GM21576 (cell line): ENCODE measurements around the gene ABCG5.

Source experiments
- ATAC-seq: cut with Tn5 transposase; IDR thresholded peaks from one replicate; pipeline ENCODE4 v1.9.1; 2021; ENCODE audit warnings: mild to moderate bottlenecking, moderate library complexity; ENCODE audit not compliant: unreplicated experiment

The ABCG5 gene

DNA sequence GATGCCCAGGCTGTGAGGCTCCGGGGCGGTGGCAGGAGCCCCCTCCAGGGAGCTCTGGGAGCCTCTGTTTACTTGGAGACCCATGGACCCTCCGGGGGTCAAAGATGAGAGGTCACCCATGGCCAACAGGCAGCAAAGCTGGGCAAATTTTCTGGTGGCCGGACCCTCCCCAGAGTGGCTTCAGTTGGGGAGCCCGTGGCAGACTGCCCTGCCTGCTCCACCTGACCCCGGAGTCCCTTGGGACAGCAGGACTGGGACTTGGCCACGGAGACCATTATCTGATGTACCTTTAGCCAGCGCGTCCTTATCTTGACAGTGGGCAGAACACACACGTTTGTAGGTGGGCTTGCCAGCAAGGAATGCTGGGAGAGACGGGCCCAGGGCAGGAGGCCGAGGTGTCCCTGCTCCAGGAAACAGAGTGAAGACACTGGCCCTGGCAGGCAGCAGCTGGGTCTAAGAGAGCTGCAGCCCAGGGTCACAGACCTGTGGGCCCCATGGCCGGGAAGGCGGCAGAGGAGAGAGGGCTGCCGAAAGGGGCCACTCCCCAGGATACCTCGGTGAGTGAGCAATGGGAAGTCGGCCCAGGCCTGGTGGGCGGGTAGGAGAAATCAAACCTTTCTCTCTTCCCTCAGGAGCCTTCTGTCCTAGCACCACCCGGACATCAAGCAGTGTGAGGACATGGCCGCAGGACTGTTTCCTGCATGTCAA is at the start of gene ABCG5, which contains the start of gene ABCG8:
Gene ABCG5, minus strand, starts transcription at position 280 of the 708 bp plus-strand sequence. Its CDS starts 160 bp downstream, at position 120.
Gene ABCG8, plus strand, starts transcription at position 412 of the 708 bp plus-strand sequence. Its CDS starts 83 bp downstream, at position 495.
- ATAC-seq, result no peak

DNA sequence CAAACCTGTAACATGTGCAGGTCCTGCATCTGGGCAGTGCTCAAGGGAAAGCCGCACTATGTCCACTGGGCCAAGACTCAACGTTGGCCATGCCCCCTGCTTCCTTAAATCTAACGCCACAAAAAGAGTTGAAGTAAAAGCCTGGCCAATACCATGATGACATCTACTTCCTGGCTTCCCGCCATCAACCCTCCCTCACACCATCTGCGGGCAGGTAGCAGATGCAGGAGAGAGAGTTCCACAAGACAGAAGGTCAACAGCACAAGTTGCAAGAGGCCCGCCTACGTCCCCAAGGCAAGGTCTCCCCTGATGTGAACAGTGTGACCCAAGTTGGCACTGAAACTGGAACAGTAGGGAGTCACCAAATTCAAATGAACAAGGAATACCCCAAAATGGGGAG is 48.5 kb upstream of the ABCG5 start:
- no peak for ATAC-seq

GRCh38 chr2:43885132-43885632 is 46.5 kb upstream of the ABCG5 start:
- no peak for ATAC-seq

DNA sequence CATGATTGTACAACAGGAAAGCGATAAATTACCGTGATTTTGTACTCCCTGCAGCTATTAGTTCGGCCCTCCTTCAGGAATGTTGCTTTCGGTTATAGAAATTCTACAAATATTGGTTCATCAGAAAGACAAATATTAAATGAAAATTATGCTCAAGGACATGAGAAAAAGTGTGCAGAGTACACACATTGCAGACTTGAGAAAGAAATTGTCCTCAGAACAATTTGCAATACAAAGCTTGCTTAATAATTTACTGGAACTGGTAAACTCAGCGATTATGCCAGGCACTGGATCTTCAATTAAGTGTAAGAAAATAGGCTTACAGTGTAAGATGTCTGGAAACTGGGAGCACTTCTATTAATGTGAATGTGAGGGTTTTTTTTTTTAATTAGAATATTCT is 46.0 kb upstream of the ABCG5 start:
- ATAC-seq, result no peak

- ATAC-seq, result no peak
Measured at GRCh38 chr2:43882312-43882711, 43.7 kb upstream of the ABCG5 start.

- no peak for ATAC-seq
Measured at GRCh38 chr2:43880952-43881351, 42.3 kb upstream of the ABCG5 start.

GRCh38 chr2:43880471-43880870 is 41.8 kb upstream of the ABCG5 start:
- ATAC-seq, result no peak

DNA sequence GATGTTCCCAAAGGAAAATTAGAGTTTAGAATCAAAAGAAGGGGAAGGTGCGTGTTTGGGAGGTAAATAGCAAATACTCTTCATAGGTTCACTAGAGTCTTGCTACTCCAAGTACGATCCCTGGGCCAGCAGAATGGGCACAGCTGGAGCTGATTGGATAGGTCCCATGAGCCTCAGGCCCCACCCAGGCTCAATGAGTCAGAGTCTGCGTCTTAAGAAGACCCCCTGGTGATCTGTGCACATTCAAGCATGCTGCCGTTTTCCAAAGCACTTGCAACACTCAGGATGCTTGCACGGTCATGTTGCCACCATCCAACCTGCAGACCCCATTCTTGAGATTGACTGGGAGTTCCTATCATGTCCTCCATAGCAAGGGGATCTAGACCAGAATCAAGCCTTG is 40.6 kb upstream of the ABCG5 start:
- ATAC-seq, result no peak

GRCh38 chr2:43877782-43878464 is 39.3 kb upstream of the ABCG5 start:
- ATAC-seq, result peak; percentile 88

GRCh38 chr2:43874776-43875451 is 36.3 kb upstream of the ABCG5 start:
- no peak for ATAC-seq

DNA sequence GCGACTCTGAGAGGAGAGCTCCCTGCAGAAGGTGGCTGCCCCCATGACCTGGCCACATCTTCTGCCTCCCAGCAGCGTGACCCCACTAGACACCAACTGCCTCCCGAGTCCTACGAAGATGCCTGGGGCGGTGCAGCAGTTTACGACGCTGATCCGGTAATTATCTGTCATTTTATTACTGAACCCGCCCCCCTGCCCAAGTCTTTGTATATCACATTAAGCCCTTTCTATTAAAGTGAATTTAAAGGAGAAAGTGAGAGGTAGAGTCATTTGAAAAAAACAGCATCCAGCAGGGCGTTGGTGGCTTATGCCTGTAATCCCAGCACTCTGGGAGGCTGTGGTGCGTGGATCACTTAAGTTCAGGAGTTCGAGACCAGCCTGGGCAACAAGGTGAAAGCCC is 33.5 kb upstream of the ABCG5 start:
- ATAC-seq, result no peak

- ATAC-seq, result no peak
Measured at GRCh38 chr2:43855292-43855691, 16.7 kb upstream of the ABCG5 start.

DNA sequence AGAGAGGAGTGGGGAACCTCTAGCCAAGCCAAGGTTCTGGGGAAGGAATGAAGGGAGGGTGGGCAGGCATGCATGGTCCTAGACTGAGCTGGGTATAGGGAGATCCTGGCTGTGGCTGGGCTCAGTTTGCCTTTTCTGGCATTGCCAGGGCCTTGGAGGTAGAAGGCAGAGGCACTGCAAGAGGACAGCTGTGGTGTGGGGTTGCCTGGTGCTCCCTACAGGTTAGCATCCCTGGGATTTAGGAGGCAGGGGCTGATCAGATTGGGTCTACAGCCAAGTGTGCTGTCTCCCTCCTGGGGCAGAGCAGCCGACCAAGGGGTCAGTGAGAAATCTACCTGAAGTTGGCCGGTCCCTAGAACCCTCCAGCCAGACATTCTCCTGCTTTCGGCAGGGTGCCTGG is 16.0 kb upstream of the ABCG5 start:
- ATAC-seq, result no peak

GRCh38 chr2:43853141-43854081 is 14.8 kb upstream of the ABCG5 start:
- no peak for ATAC-seq

GRCh38 chr2:43852196-43852730 is 13.6 kb upstream of the ABCG5 start:
- no peak for ATAC-seq

- no peak for ATAC-seq
Measured at GRCh38 chr2:43851011-43851980, 12.7 kb upstream of the ABCG5 start.

DNA sequence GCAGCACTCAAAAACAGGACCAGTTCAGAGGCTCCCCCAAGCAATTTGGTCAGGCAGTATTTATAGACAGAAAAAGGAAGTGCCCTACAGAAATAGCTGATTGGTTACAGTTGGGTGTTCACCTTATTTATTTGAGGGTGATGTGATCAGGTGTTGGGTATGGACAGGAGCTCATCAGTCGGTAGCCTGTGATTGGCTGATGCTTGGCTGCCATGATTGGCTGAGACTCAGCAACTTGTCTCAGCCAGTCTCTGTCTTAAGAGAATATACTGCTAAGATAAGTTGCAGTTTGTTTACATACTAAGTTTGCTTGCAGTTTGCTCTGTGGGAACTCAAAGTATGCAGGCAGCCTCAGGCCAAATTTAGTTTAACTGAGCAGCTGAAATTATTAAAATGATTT is 9.6 kb upstream of the ABCG5 start:
- no peak for ATAC-seq

DNA sequence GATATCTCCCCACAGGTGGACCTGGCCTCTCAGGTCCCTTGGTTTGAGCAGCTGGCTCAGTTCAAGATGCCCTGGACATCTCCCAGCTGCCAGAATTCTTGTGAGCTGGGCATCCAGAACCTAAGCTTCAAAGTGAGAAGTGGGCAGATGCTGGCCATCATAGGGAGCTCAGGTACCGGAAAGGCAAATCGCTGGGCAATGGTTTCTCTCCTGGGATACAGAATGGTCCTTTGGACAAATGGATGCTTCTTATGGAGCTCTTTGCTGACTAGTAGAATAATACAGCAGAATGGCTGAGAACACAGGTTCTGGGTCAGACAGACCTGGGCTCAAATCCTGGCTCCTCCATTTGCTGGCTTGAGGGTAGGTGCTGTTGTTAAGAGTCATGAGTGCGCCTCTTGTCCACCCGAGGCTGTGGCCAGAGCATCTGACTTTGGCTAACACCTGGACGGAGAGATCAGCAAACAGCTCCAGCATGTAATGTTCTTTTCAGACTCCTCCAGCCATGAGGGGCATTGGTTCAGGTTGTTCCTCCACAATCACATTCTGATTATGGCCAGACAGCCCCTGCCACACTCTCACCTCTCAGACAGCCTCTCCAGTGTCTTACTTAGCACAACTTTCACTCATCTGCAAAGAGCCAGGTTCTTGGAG is 7.6 kb upstream of the ABCG5 start:
- ATAC-seq, result no peak

DNA sequence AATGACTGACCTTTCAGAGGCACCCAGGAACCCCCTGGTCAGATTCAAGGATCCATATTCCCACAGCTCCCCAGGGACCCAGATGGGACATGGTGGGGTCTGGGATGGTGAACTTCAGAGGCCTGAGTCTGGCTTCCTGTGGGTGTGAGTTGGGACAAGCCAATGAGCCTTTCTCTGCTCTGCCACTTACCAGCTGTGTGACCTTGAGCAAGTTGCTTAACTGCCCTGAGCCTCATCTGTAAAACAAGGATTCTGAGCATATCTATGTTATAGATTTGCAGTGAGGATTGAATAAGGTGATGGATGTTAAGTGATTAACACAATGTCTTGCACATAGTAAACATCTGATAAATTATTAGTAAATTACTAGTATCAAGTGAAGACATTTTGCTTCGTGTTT is 6.5 kb upstream of the ABCG5 start:
- ATAC-seq, result no peak
